Subcutaneous abdominal adipose tissue (tissue), 5 donors: ENCODE measurements around the gene EEF1G.

Source experiments
- H3K27ac ChIP-seq: one replicate; pipeline ENCODE4 v1.7.0; 2013; ENCODE audit warnings: low read depth, mild to moderate bottlenecking, inconsistent platforms, low read length, moderate library complexity
- H3K27me3 ChIP-seq, 5 donors: one replicate each; pipeline ENCODE4 v1.7.0; 2013; ENCODE audit warnings: low read length in 5 of 5, inconsistent platforms in 1 of 5; ENCODE audit not compliant: control insufficient read depth in 5 of 5, insufficient read depth in 4 of 5
- H3K36me3 ChIP-seq, 5 donors: one replicate each; pipeline ENCODE4 v1.7.0; 2013; ENCODE audit warnings: low read length in 5 of 5; ENCODE audit not compliant: control insufficient read depth in 5 of 5, insufficient read depth in 5 of 5
- H3K4me1 ChIP-seq, 5 donors: one replicate each; pipeline ENCODE4 v1.7.0; 2013; ENCODE audit warnings: low read length in 5 of 5, mild to moderate bottlenecking in 3 of 5, moderate library complexity in 1 of 5; ENCODE audit not compliant: control insufficient read depth in 5 of 5, insufficient read depth in 5 of 5
- H3K4me3 ChIP-seq, 5 donors: one replicate each; pipeline ENCODE4 v1.7.0; 2013; ENCODE audit warnings: low read length in 5 of 5, low read depth in 1 of 5
- H3K9ac ChIP-seq, 5 donors: one replicate each; pipeline ENCODE4 v1.7.0; 2013; ENCODE audit warnings: low read length in 5 of 5, mild to moderate bottlenecking in 4 of 5, moderate library complexity in 3 of 5
- H3K9me3 ChIP-seq, 5 donors: one replicate each; pipeline ENCODE4 v1.7.0; 2013; ENCODE audit warnings: low read length in 5 of 5; ENCODE audit not compliant: control insufficient read depth in 5 of 5
- donor health status: healthy.
- donor health status: healthy.
- donor health status: healthy.
- donor health status: healthy.
- donor health status: healthy.

EEF1G gene

GRCh38 chr11:62542750-62543567 is 30.7 kb downstream of the EEF1G start:
- peaks cover 35 to 86% (median 78%) of the 10 kb centered on the region in 5 donors for H3K4me1 ChIP-seq
- H3K4me3 ChIP-seq = peak overlapping the region; percentile 93 to 100 (median 97)
- H3K9ac ChIP-seq = peak overlapping the region; percentile 98 to 99 (median 99)
- H3K27ac ChIP-seq = peak overlapping the region; percentile 100
- peaks cover 0 to 16% (median 13%) of the 10 kb centered on the region in 5 donors for H3K36me3 ChIP-seq
- no peaks in the 10 kb centered on the region for H3K9me3 ChIP-seq
- H3K27me3 ChIP-seq = no peaks in the 10 kb centered on the region

GRCh38 chr11:62542111-62542745 is 31.5 kb downstream of the EEF1G start:
- peaks cover 35 to 86% (median 78%) of the 10 kb centered on the region in 5 donors for H3K4me1 ChIP-seq
- no peaks in the 10 kb centered on the region for H3K27me3 ChIP-seq
- H3K9me3 ChIP-seq = no peaks in the 10 kb centered on the region
- peak overlapping the region; percentile 87 to 100 (median 97) for H3K4me3 ChIP-seq
- peaks cover 0 to 17% (median 13%) of the 10 kb centered on the region in 5 donors for H3K36me3 ChIP-seq
- H3K27ac ChIP-seq = peak overlapping the region; percentile 100
- peak overlapping the region; percentile 51 to 99 (median 98) for H3K9ac ChIP-seq

GRCh38 chr11:62540804-62541701 is 32.6 kb downstream of the EEF1G start:
- no peaks in the 10 kb centered on the region for H3K9me3 ChIP-seq
- peak overlapping the region; percentile 87 to 100 (median 97) for H3K4me3 ChIP-seq
- H3K27me3 ChIP-seq = no peaks in the 10 kb centered on the region
- peak overlapping the region; percentile 100 for H3K27ac ChIP-seq
- H3K4me1 ChIP-seq = peaks cover 36 to 92% (median 85%) of the 10 kb centered on the region in 5 donors
- H3K9ac ChIP-seq = peak overlapping the region in 4 of 5 donors; percentile 62 to 99 (median 82)
- peaks cover 0 to 24% (median 17%) of the 10 kb centered on the region in 5 donors for H3K36me3 ChIP-seq

- no peaks in the 10 kb centered on the region for H3K9me3 ChIP-seq
- H3K4me3 ChIP-seq = peak overlapping the region; percentile 54 to 100 (median 87)
- no peaks in the 10 kb centered on the region for H3K27me3 ChIP-seq
- H3K36me3 ChIP-seq = peaks cover 0 to 40% (median 32%) of the 10 kb centered on the region in 5 donors
- H3K27ac ChIP-seq = peak overlapping the region; percentile 100
- H3K4me1 ChIP-seq = peaks cover 39 to 98% (median 88%) of the 10 kb centered on the region in 5 donors
- peak overlapping the region; percentile 22 to 99 (median 69) for H3K9ac ChIP-seq
Observed at GRCh38 chr11:62539238-62539925, 34.3 kb downstream of the EEF1G start.

GRCh38 chr11:62538470-62539237 is 35.0 kb downstream of the EEF1G start:
- Histone ChIP-seq H3K36me3 (peaks cover 0 to 48% (median 39%) of the 10 kb centered on the region in 5 donors), H3K9ac (peak overlapping the region in 4 of 5 donors; percentile 49 to 91 (median 72)), H3K27ac (peak overlapping the region; percentile 98), H3K4me1 (peaks cover 39 to 92% (median 83%) of the 10 kb centered on the region in 5 donors), H3K27me3 (no peaks in the 10 kb centered on the region), H3K4me3 (peak overlapping the region; percentile 52 to 100 (median 54)), H3K9me3 (no peaks in the 10 kb centered on the region)

GRCh38 chr11:62536301-62536957 is 37.3 kb downstream of the EEF1G start:
- H3K4me3 ChIP-seq = peak overlapping the region in 2 of 5 donors; percentile 8 to 17
- no peaks in the 10 kb centered on the region for H3K27me3 ChIP-seq
- H3K27ac ChIP-seq = peak overlapping the region; percentile 72
- no peaks in the 10 kb centered on the region for H3K9me3 ChIP-seq
- H3K4me1 ChIP-seq = peaks cover 32 to 70% (median 62%) of the 10 kb centered on the region in 5 donors
- H3K9ac ChIP-seq = peak overlapping the region in 2 of 5 donors; percentile 19 to 37
- peaks cover 2 to 67% (median 61%) of the 10 kb centered on the region in 5 donors for H3K36me3 ChIP-seq

- H3K36me3 ChIP-seq = peaks cover 7 to 71% (median 65%) of the 10 kb centered on the region in 5 donors
- H3K27ac ChIP-seq = peak overlapping the region; percentile 72
- H3K9ac ChIP-seq = peak overlapping the region in 1 of 5 donors; percentile 37
- no peaks in the 10 kb centered on the region for H3K9me3 ChIP-seq
- peaks cover 28 to 63% (median 56%) of the 10 kb centered on the region in 5 donors for H3K4me1 ChIP-seq
- peak overlapping the region in 2 of 5 donors; percentile 8 to 17 for H3K4me3 ChIP-seq
- H3K27me3 ChIP-seq = no peaks in the 10 kb centered on the region
Observed at GRCh38 chr11:62535802-62536201, 37.9 kb downstream of the EEF1G start.

GRCh38 chr11:62534779-62535545 is 38.7 kb downstream of the EEF1G start:
- Histone ChIP-seq H3K4me3 (no peak overlapping the region), H3K36me3 (peaks cover 7 to 80% (median 73%) of the 10 kb centered on the region in 5 donors), H3K9ac (no peak overlapping the region), H3K9me3 (no peaks in the 10 kb centered on the region), H3K4me1 (peaks cover 22 to 55% (median 48%) of the 10 kb centered on the region in 5 donors), H3K27me3 (no peaks in the 10 kb centered on the region), H3K27ac (peak overlapping the region; percentile 72)
